ENCODE measurements around the gene ARL13A. TPM values are rescaled to one million over a fixed set of nuclear protein-coding genes. Genes with fewer than 3 reads are reported as not detected.
"Not testable (repeated sequence)": the region's sequence is repeated elsewhere in the genome, so short reads cannot be mapped to it uniquely, and the experiment has no call there.

The ARL13A gene
- total RNA-seq, 2 donors from 2014 or later, result not detected

DNA sequence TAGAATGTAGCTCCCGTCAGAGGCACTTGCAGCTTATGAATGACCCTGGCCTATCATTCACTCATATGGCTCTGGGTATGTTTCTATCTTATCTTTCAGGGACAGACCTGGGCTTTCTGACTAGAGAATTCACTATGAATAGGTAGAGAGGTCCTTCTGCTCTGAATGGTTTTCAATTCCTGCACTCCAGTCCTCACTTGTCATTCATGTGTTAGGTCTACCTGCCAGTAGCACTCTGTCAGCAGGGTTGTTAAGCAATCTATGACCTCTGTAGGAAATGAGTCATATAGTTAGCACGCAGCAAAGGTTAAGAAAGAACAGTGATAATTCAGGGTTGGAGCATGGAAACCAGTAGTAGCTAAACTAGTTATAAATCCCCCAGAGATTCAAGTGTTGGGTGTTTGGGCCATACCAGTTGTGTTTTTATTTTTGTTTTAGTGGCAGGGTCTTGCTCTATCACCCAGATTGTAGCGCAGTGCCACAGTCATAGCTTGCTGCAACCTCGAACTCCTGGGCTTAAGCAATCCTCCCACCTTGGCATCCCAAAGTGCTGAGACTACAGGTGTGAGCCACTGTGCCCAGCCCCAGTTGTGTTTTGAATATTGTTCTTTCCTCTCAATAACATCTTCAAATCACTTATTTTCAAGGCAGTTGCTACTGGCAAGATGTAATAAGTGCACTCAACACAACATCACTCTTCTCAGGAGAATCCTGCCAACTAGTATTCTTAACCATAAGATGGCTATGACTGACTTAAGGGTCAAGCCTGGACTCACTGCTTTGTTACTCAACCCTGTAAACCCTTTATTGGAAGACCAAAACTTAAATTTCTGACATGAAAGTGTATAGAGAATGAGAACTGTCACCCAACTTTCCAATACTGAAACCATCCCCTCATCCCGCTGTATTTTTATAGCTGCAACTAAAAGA, 25.1 kb downstream of the ARL13A start:
- no peaks in the 10 kb centered on the region for H3K27me3 ChIP-seq
- TF ChIP-seq, protein P1, sequence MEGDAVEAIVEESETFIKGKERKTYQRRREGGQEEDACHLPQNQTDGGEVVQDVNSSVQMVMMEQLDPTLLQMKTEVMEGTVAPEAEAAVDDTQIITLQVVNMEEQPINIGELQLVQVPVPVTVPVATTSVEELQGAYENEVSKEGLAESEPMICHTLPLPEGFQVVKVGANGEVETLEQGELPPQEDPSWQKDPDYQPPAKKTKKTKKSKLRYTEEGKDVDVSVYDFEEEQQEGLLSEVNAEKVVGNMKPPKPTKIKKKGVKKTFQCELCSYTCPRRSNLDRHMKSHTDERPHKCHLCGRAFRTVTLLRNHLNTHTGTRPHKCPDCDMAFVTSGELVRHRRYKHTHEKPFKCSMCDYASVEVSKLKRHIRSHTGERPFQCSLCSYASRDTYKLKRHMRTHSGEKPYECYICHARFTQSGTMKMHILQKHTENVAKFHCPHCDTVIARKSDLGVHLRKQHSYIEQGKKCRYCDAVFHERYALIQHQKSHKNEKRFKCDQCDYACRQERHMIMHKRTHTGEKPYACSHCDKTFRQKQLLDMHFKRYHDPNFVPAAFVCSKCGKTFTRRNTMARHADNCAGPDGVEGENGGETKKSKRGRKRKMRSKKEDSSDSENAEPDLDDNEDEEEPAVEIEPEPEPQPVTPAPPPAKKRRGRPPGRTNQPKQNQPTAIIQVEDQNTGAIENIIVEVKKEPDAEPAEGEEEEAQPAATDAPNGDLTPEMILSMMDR (IDR thresholded peaks at IDR 0.05), result no peak
- no peaks in the 10 kb centered on the region for H3K4me1 ChIP-seq

DNA sequence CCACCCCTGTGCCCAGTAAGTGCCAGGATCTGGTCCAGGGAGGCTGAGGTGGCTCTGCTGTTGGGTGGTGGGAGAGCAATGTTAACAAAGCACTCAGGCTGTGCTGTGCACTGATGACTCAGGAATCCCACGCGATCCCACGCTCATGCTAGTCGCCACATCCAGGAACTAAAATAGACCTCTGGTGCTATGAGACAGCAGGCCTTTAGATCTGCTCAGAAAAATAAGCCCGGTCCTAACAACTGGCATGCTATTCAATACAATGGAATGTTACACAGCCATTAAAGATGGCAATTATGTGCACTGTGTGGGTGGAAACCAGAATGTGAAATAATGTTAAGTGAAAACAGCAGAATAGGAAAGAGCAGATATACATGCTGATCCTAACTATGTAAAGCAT, 26.0 kb downstream of the ARL13A start:
- Histone ChIP-seq H3K4me1 (no peaks in the 10 kb centered on the region), H3K4me3 (no peak overlapping the region), H3K36me3 (no peaks in the 10 kb centered on the region), H3K27ac (no peak overlapping the region), H3K27me3 (no peaks in the 10 kb centered on the region), H3K9me3 (no peaks in the 10 kb centered on the region)
- TF ChIP-seq, protein P1 (IDR thresholded peaks at IDR 0.05), result no peak
- DNase-seq (ENCODE audit: low spot score), result no peak

More for the DNA sequence above, 25.1 kb downstream of the ARL13A start:
- Histone ChIP-seq H3K27ac (no peak overlapping the region), H3K9me3 (no peaks in the 10 kb centered on the region), H3K4me3 (no peak overlapping the region), H3K36me3 (no peaks in the 10 kb centered on the region)
- no peak for DNase-seq (ENCODE audit: low spot score)

DNA sequence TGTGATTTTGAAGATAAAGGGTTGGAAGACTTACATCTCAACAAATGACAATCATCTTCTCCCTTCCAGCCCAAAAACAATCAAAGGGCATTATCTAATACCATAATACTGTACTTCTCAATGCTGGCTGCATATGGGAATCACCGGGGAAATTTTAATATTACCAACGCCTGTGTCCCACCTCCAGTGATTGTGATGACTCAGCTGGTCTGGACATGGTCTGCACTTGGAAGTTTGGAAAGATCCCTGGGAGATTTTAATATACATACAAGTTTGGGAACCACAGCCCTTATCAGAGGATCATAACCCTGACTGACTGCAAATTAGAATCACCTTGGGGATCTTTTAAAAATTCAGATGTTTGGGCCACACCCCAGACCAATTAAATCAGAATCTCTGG, 29.9 kb downstream of the ARL13A start:
- no peaks in the 10 kb centered on the region for H3K4me1 ChIP-seq
- no peak overlapping the region for H3K27ac ChIP-seq
- H3K36me3 ChIP-seq, result no peaks in the 10 kb centered on the region
- DNase-seq (ENCODE audit: low spot score), result no peak
- H3K4me3 ChIP-seq, result no peak overlapping the region
- no peaks in the 10 kb centered on the region for H3K27me3 ChIP-seq
- TF ChIP-seq, protein P1 (IDR thresholded peaks at IDR 0.05), result no peak
- no peaks in the 10 kb centered on the region for H3K9me3 ChIP-seq

DNA sequence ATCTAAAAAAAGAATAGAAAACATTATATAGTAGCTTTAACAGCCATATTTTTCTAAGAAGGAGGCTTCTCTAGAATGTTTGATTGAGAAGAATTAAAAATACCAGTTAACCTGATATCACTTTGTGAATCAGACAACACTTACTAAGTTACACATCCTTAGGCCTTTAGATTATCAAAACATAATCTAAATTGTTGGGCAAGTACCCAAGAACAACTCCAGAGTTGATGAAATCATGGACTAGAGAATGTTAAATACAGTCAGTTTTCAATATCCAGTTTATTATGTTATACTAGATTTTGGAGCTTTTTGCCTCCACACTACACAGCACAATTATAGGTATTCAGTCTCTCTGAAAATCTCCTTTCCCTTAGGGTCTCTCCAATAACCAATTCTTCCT, 39.6 kb downstream of the ARL13A start:
- H3K27ac ChIP-seq, result no peak overlapping the region
- TF ChIP-seq, protein P1 (IDR thresholded peaks at IDR 0.05), result no peak
- no peaks in the 10 kb centered on the region for H3K4me1 ChIP-seq
- H3K4me3 ChIP-seq, result no peak overlapping the region
- no peaks in the 10 kb centered on the region for H3K27me3 ChIP-seq
- H3K36me3 ChIP-seq, result peaks cover 10% of the 10 kb centered on the region
- no peak for DNase-seq (ENCODE audit: low spot score)
- H3K9me3 ChIP-seq, result no peaks in the 10 kb centered on the region

DNA sequence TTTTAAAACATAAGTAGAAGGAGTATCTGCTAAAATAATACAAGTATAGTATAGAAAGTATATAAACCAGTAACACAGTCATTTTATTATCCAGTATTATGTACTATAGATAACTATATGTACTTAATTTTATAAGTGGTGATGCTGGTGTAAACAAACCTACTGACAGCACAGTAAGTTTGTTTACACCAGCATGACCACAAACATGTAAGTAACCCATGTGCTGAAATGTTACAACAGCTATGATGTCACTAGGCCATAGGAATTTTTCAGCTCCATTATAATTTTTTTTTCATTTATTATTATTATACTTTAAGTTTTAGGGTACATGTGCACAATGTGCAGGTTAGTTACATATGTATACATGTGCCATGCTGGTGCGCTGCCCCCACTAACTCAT, 42.5 kb downstream of the ARL13A start:
- not testable (repeated sequence) for H3K27ac ChIP-seq; DNase-seq (ENCODE audit: low spot score); H3K4me1 ChIP-seq; H3K4me3 ChIP-seq; H3K27me3 ChIP-seq; H3K9me3 ChIP-seq
- peaks cover 10% of the 10 kb centered on the region for H3K36me3 ChIP-seq

DNA sequence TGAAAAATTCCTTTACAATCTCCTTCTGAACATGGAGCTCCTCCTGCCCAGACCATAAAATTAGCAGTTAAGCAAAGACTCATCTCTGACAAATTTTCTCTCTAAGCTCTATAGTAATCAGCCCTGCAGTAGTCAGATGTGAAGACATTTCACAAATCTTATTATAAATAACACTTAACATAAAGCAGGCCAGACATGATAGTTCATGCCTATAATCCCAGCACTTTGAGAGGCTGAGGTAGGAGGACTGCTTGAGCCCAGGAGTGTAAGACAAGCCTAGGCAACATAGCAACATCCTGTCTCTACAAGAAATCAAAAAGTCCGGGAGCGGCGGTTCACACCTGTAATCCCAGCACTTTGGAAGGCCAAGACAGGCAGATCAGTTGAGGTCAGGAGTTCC, 52.5 kb downstream of the ARL13A start:
- Histone ChIP-seq H3K9me3 (no peaks in the 10 kb centered on the region), H3K4me3 (no peak overlapping the region), H3K4me1 (no peaks in the 10 kb centered on the region), H3K27ac (no peak overlapping the region), H3K36me3 (peaks cover 17% of the 10 kb centered on the region), H3K27me3 (no peaks in the 10 kb centered on the region)
- no peak for DNase-seq (ENCODE audit: low spot score)
- TF ChIP-seq, protein P1 (IDR thresholded peaks at IDR 0.05), result no peak

Measured in right atrium auricular region (tissue), 2 donors.